ENCODE results near the gene CAPN3. TPM values are rescaled to one million over a fixed set of nuclear protein-coding genes. Genes with fewer than 3 reads are reported as not detected.

Gene CAPN3
- total RNA-seq, 5 donors from 2014 or later (not counting 1 experiment from before 2014, with no cell fraction given): 13.4 to 19.8 (median 15.8) TPM

GRCh38 chr15:42353061-42353460 lies 6.2 kb upstream of the CAPN3 start:
- ATAC-seq (replicated peaks in 1 of 4): no peak
- WGBS (ENCODE audit: insufficient coverage): 97% methylated on average over 6 of the region's 6 CpGs

GRCh38 chr15:42354824-42355223 lies 4.5 kb upstream of the CAPN3 start:
- H3K4me3 Mint-ChIP-seq: no peak overlapping the region
- DNase-seq (no peak), ATAC-seq (replicated peaks in 1 of 4) (no peak)
- peaks cover 49% of the 10 kb centered on the region for H3K36me3 Mint-ChIP-seq
- ChIA-PET POLR2A (interaction anchor here in 1 of 2 donors (0.6 kb wide), 2 partner anchors 69 to 122 kb away, joined by 4 to 5 read pairs; no protein-coding TSS in a partner anchor), CTCF (interaction anchor here in 1 of 2 donors (0.7 kb wide), 1 partner anchor 25 kb away, joined by 8 read pairs; no protein-coding TSS in a partner anchor)
- H3K27me3 ChIP-seq (replicated peaks in 1 of 2; ENCODE audit: control insufficient read depth in 2 of 2, extremely low read depth in 1 of 2, insufficient read depth in 2 of 2, low read length in 1 of 2): no peaks in the 10 kb centered on the region
- H3K4me1 ChIP-seq (ENCODE audit: control insufficient read depth in 1 of 2, extremely low read depth in 1 of 2, insufficient read depth in 2 of 2, low read length in 2 of 2): no peaks in the 10 kb centered on the region
- no peak overlapping the region for H3K4me3 ChIP-seq (ENCODE audit: control insufficient read depth in 1 of 2, extremely low read depth in 1 of 2, low read length in 1 of 2)
- peaks cover 0 to 36% of the 10 kb centered on the region in 2 donors for H3K36me3 ChIP-seq (ENCODE audit: control insufficient read depth in 2 of 2, extremely low read depth in 1 of 2, insufficient read depth in 1 of 2, low read length in 1 of 2)
- no peaks in the 10 kb centered on the region for H3K4me1 Mint-ChIP-seq
- H3K9me3 Mint-ChIP-seq: no peaks in the 10 kb centered on the region
- H3K27me3 Mint-ChIP-seq: no peaks in the 10 kb centered on the region
- no peak overlapping the region for H3K27ac ChIP-seq (ENCODE audit: low read length)
- no peaks in the 10 kb centered on the region for H3K9me3 ChIP-seq
- no peak overlapping the region for H3K27ac Mint-ChIP-seq
- 100% methylated on average over 2 of the region's 2 CpGs for WGBS (ENCODE audit: insufficient coverage)

More at GRCh38 chr15:42353061-42353460, 6.2 kb upstream of the CAPN3 start:
- Histone ChIP-seq H3K27me3 (replicated peaks in 1 of 2; ENCODE audit: control insufficient read depth in 2 of 2, extremely low read depth in 1 of 2, insufficient read depth in 2 of 2, low read length in 1 of 2) (no peaks in the 10 kb centered on the region), H3K4me3 (ENCODE audit: control insufficient read depth in 1 of 2, extremely low read depth in 1 of 2, low read length in 1 of 2) (no peak overlapping the region), H3K36me3 (ENCODE audit: control insufficient read depth in 2 of 2, extremely low read depth in 1 of 2, insufficient read depth in 1 of 2, low read length in 1 of 2) (peaks cover 0 to 41% of the 10 kb centered on the region in 2 donors), H3K27ac (ENCODE audit: low read length) (no peak overlapping the region), H3K4me1 (ENCODE audit: control insufficient read depth in 1 of 2, extremely low read depth in 1 of 2, insufficient read depth in 2 of 2, low read length in 2 of 2) (no peaks in the 10 kb centered on the region), H3K9me3 (no peaks in the 10 kb centered on the region)
- ChIA-PET CTCF (interaction anchor here in 1 of 2 donors (0.6 kb wide), 1 partner anchor 576 kb away, joined by 3 read pairs; no protein-coding TSS in a partner anchor), POLR2A (no interaction called here)
- no peaks in the 10 kb centered on the region for H3K4me1 Mint-ChIP-seq
- no peak for DNase-seq
- H3K9me3 Mint-ChIP-seq: no peaks in the 10 kb centered on the region
- H3K36me3 Mint-ChIP-seq: peaks cover 53% of the 10 kb centered on the region
- H3K4me3 Mint-ChIP-seq: no peak overlapping the region
- no peaks in the 10 kb centered on the region for H3K27me3 Mint-ChIP-seq
- H3K27ac Mint-ChIP-seq: no peak overlapping the region

- peaks cover 46% of the 10 kb centered on the region for H3K36me3 Mint-ChIP-seq
- no peak overlapping the region for H3K27ac Mint-ChIP-seq
- H3K27ac ChIP-seq (ENCODE audit: low read length): no peak overlapping the region
- no peak for DNase-seq
- H3K9me3 Mint-ChIP-seq: no peaks in the 10 kb centered on the region
- no peak for ATAC-seq (replicated peaks in 1 of 4)
- CTCF ChIA-PET: interaction anchor here in 1 of 2 donors (0.7 kb wide), 1 partner anchor 25 kb away, joined by 8 read pairs; no protein-coding TSS in a partner anchor
- no peaks in the 10 kb centered on the region for H3K4me1 ChIP-seq (ENCODE audit: control insufficient read depth in 1 of 2, extremely low read depth in 1 of 2, insufficient read depth in 2 of 2, low read length in 2 of 2)
- H3K27me3 Mint-ChIP-seq: no peaks in the 10 kb centered on the region
- H3K27me3 ChIP-seq (replicated peaks in 1 of 2; ENCODE audit: control insufficient read depth in 2 of 2, extremely low read depth in 1 of 2, insufficient read depth in 2 of 2, low read length in 1 of 2): no peaks in the 10 kb centered on the region
- no peaks in the 10 kb centered on the region for H3K9me3 ChIP-seq
- POLR2A ChIA-PET: no interaction called here
- peaks cover 0 to 36% of the 10 kb centered on the region in 2 donors for H3K36me3 ChIP-seq (ENCODE audit: control insufficient read depth in 2 of 2, extremely low read depth in 1 of 2, insufficient read depth in 1 of 2, low read length in 1 of 2)
- no peak overlapping the region for H3K4me3 Mint-ChIP-seq
- WGBS (ENCODE audit: insufficient coverage): 87% methylated on average over 4 of the region's 6 CpGs
- H3K4me3 ChIP-seq (ENCODE audit: control insufficient read depth in 1 of 2, extremely low read depth in 1 of 2, low read length in 1 of 2): no peak overlapping the region
- H3K4me1 Mint-ChIP-seq: no peaks in the 10 kb centered on the region
Observed at GRCh38 chr15:42355291-42355690, 4.0 kb upstream of the CAPN3 start.

GRCh38 chr15:42356851-42357250 lies 2.5 kb upstream of the CAPN3 start:
- H3K9me3 Mint-ChIP-seq: no peaks in the 10 kb centered on the region
- Histone ChIP-seq H3K27ac (ENCODE audit: low read length) (no peak overlapping the region), H3K4me3 (ENCODE audit: control insufficient read depth in 1 of 2, extremely low read depth in 1 of 2, low read length in 1 of 2) (no peak overlapping the region), H3K36me3 (ENCODE audit: control insufficient read depth in 2 of 2, extremely low read depth in 1 of 2, insufficient read depth in 1 of 2, low read length in 1 of 2) (peaks cover 0 to 27% of the 10 kb centered on the region in 2 donors), H3K27me3 (replicated peaks in 1 of 2; ENCODE audit: control insufficient read depth in 2 of 2, extremely low read depth in 1 of 2, insufficient read depth in 2 of 2, low read length in 1 of 2) (no peaks in the 10 kb centered on the region), H3K4me1 (ENCODE audit: control insufficient read depth in 1 of 2, extremely low read depth in 1 of 2, insufficient read depth in 2 of 2, low read length in 2 of 2) (no peaks in the 10 kb centered on the region), H3K9me3 (no peaks in the 10 kb centered on the region)
- ATAC-seq (replicated peaks in 1 of 4) (no peak), DNase-seq (no peak)
- H3K36me3 Mint-ChIP-seq: peaks cover 47% of the 10 kb centered on the region
- POLR2A ChIA-PET: no interaction called here
- no peaks in the 10 kb centered on the region for H3K4me1 Mint-ChIP-seq
- CTCF ChIA-PET: no interaction called here
- no peak overlapping the region for H3K27ac Mint-ChIP-seq
- no peaks in the 10 kb centered on the region for H3K27me3 Mint-ChIP-seq
- WGBS (ENCODE audit: insufficient coverage): 86% methylated on average over 2 of the region's 5 CpGs
- H3K4me3 Mint-ChIP-seq: no peak overlapping the region

- H3K27ac ChIP-seq (ENCODE audit: low read length): no peak overlapping the region
- DNase-seq (no peak), ATAC-seq (replicated peaks in 1 of 4) (no peak)
- CTCF ChIA-PET: no interaction called here
- Mint-ChIP-seq H3K36me3 (peaks cover 42% of the 10 kb centered on the region), H3K27ac (no peak overlapping the region), H3K4me3 (no peak overlapping the region), H3K4me1 (no peaks in the 10 kb centered on the region), H3K9me3 (no peaks in the 10 kb centered on the region), H3K27me3 (no peaks in the 10 kb centered on the region)
- peaks cover 0 to 19% of the 10 kb centered on the region in 2 donors for H3K36me3 ChIP-seq (ENCODE audit: control insufficient read depth in 2 of 2, extremely low read depth in 1 of 2, insufficient read depth in 1 of 2, low read length in 1 of 2)
- no peaks in the 10 kb centered on the region for H3K27me3 ChIP-seq (replicated peaks in 1 of 2; ENCODE audit: control insufficient read depth in 2 of 2, extremely low read depth in 1 of 2, insufficient read depth in 2 of 2, low read length in 1 of 2)
- no peaks in the 10 kb centered on the region for H3K4me1 ChIP-seq (ENCODE audit: control insufficient read depth in 1 of 2, extremely low read depth in 1 of 2, insufficient read depth in 2 of 2, low read length in 2 of 2)
- H3K4me3 ChIP-seq (ENCODE audit: control insufficient read depth in 1 of 2, extremely low read depth in 1 of 2, low read length in 1 of 2): no peak overlapping the region
- no CpG with 5 or more reads among the region's 2 CpGs for WGBS (ENCODE audit: insufficient coverage)
- no peaks in the 10 kb centered on the region for H3K9me3 ChIP-seq
- POLR2A ChIA-PET: no interaction called here
Observed at GRCh38 chr15:42358141-42358540, 1.2 kb upstream of the CAPN3 start.

- no CpG with 5 or more reads among the region's 7 CpGs for WGBS (ENCODE audit: insufficient coverage)
- no peak overlapping the region for H3K4me3 ChIP-seq (ENCODE audit: control insufficient read depth in 1 of 2, extremely low read depth in 1 of 2, low read length in 1 of 2)
- Mint-ChIP-seq H3K9me3 (no peaks in the 10 kb centered on the region), H3K27ac (no peak overlapping the region), H3K27me3 (no peaks in the 10 kb centered on the region), H3K36me3 (peaks cover 31% of the 10 kb centered on the region), H3K4me1 (no peaks in the 10 kb centered on the region), H3K4me3 (no peak overlapping the region)
- no peaks in the 10 kb centered on the region for H3K4me1 ChIP-seq (ENCODE audit: control insufficient read depth in 1 of 2, extremely low read depth in 1 of 2, insufficient read depth in 2 of 2, low read length in 2 of 2)
- peaks cover 0 to 7% of the 10 kb centered on the region in 2 donors for H3K36me3 ChIP-seq (ENCODE audit: control insufficient read depth in 2 of 2, extremely low read depth in 1 of 2, insufficient read depth in 1 of 2, low read length in 1 of 2)
- POLR2A ChIA-PET: no interaction called here
- H3K9me3 ChIP-seq: no peaks in the 10 kb centered on the region
- no peak overlapping the region for H3K27ac ChIP-seq (ENCODE audit: low read length)
- DNase-seq (no peak), ATAC-seq (replicated peaks in 1 of 4) (no peak)
- CTCF ChIA-PET: no interaction called here
- H3K27me3 ChIP-seq (replicated peaks in 1 of 2; ENCODE audit: control insufficient read depth in 2 of 2, extremely low read depth in 1 of 2, insufficient read depth in 2 of 2, low read length in 1 of 2): no peaks in the 10 kb centered on the region
Observed at GRCh38 chr15:42359985-42360384, 684 bp downstream of the CAPN3 start.

All from T-cell (primary cell).